ENCODE measurements around the gene SMYD1.

Gene SMYD1

GRCh38 chr2:88096708-88097107, 29.1 kb downstream of the SMYD1 start:
- H3K27ac ChIP-seq (ENCODE audit: low read depth, low read length), result no peak overlapping the region
- no peaks in the 10 kb centered on the region for H3K27me3 ChIP-seq (ENCODE audit: control insufficient read depth, insufficient read depth, low read length)
- no peaks in the 10 kb centered on the region for H3K36me3 ChIP-seq (ENCODE audit: control insufficient read depth, insufficient read depth, low read length)
- no peaks in the 10 kb centered on the region for H3K4me1 ChIP-seq (ENCODE audit: control insufficient read depth, insufficient read depth, low read length)
- no peak overlapping the region for H3K9ac ChIP-seq (ENCODE audit: low read length)
- no peak overlapping the region for H3K4me3 ChIP-seq (ENCODE audit: low read length)

- H3K4me3 ChIP-seq (ENCODE audit: low read length), result no peak overlapping the region
- H3K9ac ChIP-seq (ENCODE audit: low read length), result no peak overlapping the region
- no peaks in the 10 kb centered on the region for H3K4me1 ChIP-seq (ENCODE audit: control insufficient read depth, insufficient read depth, low read length)
- no peaks in the 10 kb centered on the region for H3K36me3 ChIP-seq (ENCODE audit: control insufficient read depth, insufficient read depth, low read length)
- H3K27me3 ChIP-seq (ENCODE audit: control insufficient read depth, insufficient read depth, low read length), result no peaks in the 10 kb centered on the region
- no peak overlapping the region for H3K27ac ChIP-seq (ENCODE audit: low read depth, low read length)
These were observed 29.6 kb downstream of the SMYD1 start for GRCh38 chr2:88097192-88097591.

- Histone ChIP-seq H3K4me1 (ENCODE audit: control insufficient read depth, insufficient read depth, low read length) (no peaks in the 10 kb centered on the region), H3K4me3 (ENCODE audit: low read length) (no peak overlapping the region), H3K9ac (ENCODE audit: low read length) (no peak overlapping the region), H3K36me3 (ENCODE audit: control insufficient read depth, insufficient read depth, low read length) (no peaks in the 10 kb centered on the region), H3K27me3 (ENCODE audit: control insufficient read depth, insufficient read depth, low read length) (no peaks in the 10 kb centered on the region), H3K27ac (ENCODE audit: low read depth, low read length) (no peak overlapping the region)
These were observed 30.4 kb downstream of the SMYD1 start for GRCh38 chr2:88097891-88098557.

GRCh38 chr2:88098558-88098900, 30.9 kb downstream of the SMYD1 start:
- Histone ChIP-seq H3K4me3 (ENCODE audit: low read length) (no peak overlapping the region), H3K27ac (ENCODE audit: low read depth, low read length) (no peak overlapping the region), H3K36me3 (ENCODE audit: control insufficient read depth, insufficient read depth, low read length) (no peaks in the 10 kb centered on the region), H3K27me3 (ENCODE audit: control insufficient read depth, insufficient read depth, low read length) (no peaks in the 10 kb centered on the region), H3K9ac (ENCODE audit: low read length) (no peak overlapping the region), H3K4me1 (ENCODE audit: control insufficient read depth, insufficient read depth, low read length) (no peaks in the 10 kb centered on the region)

- Histone ChIP-seq H3K27me3 (ENCODE audit: control insufficient read depth, insufficient read depth, low read length) (no peaks in the 10 kb centered on the region), H3K4me1 (ENCODE audit: control insufficient read depth, insufficient read depth, low read length) (no peaks in the 10 kb centered on the region), H3K27ac (ENCODE audit: low read depth, low read length) (no peak overlapping the region), H3K4me3 (ENCODE audit: low read length) (no peak overlapping the region), H3K36me3 (ENCODE audit: control insufficient read depth, insufficient read depth, low read length) (no peaks in the 10 kb centered on the region), H3K9ac (ENCODE audit: low read length) (no peak overlapping the region)
These were observed 32.3 kb downstream of the SMYD1 start for GRCh38 chr2:88099798-88100488.

- H3K27ac ChIP-seq (ENCODE audit: low read depth, low read length), result no peak overlapping the region
- H3K9ac ChIP-seq (ENCODE audit: low read length), result no peak overlapping the region
- no peaks in the 10 kb centered on the region for H3K27me3 ChIP-seq (ENCODE audit: control insufficient read depth, insufficient read depth, low read length)
These were observed 32.8 kb downstream of the SMYD1 start for GRCh38 chr2:88100489-88100858.

GRCh38 chr2:88108796-88109195, 41.2 kb downstream of the SMYD1 start:
- Histone ChIP-seq H3K27ac (ENCODE audit: low read depth, low read length) (no peak overlapping the region), H3K9ac (ENCODE audit: low read length) (no peak overlapping the region), H3K4me1 (ENCODE audit: control insufficient read depth, insufficient read depth, low read length) (no peaks in the 10 kb centered on the region), H3K4me3 (ENCODE audit: low read length) (no peak overlapping the region), H3K36me3 (ENCODE audit: control insufficient read depth, insufficient read depth, low read length) (peaks cover 2% of the 10 kb centered on the region), H3K27me3 (ENCODE audit: control insufficient read depth, insufficient read depth, low read length) (no peaks in the 10 kb centered on the region)

More at GRCh38 chr2:88100489-88100858, 32.8 kb downstream of the SMYD1 start:
- H3K4me3 ChIP-seq (ENCODE audit: low read length), result no peak overlapping the region
- no peaks in the 10 kb centered on the region for H3K4me1 ChIP-seq (ENCODE audit: control insufficient read depth, insufficient read depth, low read length)
- no peaks in the 10 kb centered on the region for H3K36me3 ChIP-seq (ENCODE audit: control insufficient read depth, insufficient read depth, low read length)

GRCh38 chr2:88110830-88111229, 43.2 kb downstream of the SMYD1 start:
- Histone ChIP-seq H3K4me1 (ENCODE audit: control insufficient read depth, insufficient read depth, low read length) (no peaks in the 10 kb centered on the region), H3K4me3 (ENCODE audit: low read length) (no peak overlapping the region), H3K36me3 (ENCODE audit: control insufficient read depth, insufficient read depth, low read length) (peaks cover 2% of the 10 kb centered on the region), H3K27me3 (ENCODE audit: control insufficient read depth, insufficient read depth, low read length) (no peaks in the 10 kb centered on the region), H3K9ac (ENCODE audit: low read length) (no peak overlapping the region), H3K27ac (ENCODE audit: low read depth, low read length) (no peak overlapping the region)

- no peak overlapping the region for H3K27ac ChIP-seq (ENCODE audit: low read depth, low read length)
- peaks cover 2% of the 10 kb centered on the region for H3K36me3 ChIP-seq (ENCODE audit: control insufficient read depth, insufficient read depth, low read length)
- no peaks in the 10 kb centered on the region for H3K27me3 ChIP-seq (ENCODE audit: control insufficient read depth, insufficient read depth, low read length)
- no peaks in the 10 kb centered on the region for H3K4me1 ChIP-seq (ENCODE audit: control insufficient read depth, insufficient read depth, low read length)
- no peak overlapping the region for H3K9ac ChIP-seq (ENCODE audit: low read length)
- no peak overlapping the region for H3K4me3 ChIP-seq (ENCODE audit: low read length)
These were observed 45.4 kb downstream of the SMYD1 start for GRCh38 chr2:88113069-88113468.

- Histone ChIP-seq H3K9ac (ENCODE audit: low read length) (no peak overlapping the region), H3K36me3 (ENCODE audit: control insufficient read depth, insufficient read depth, low read length) (peaks cover 2% of the 10 kb centered on the region), H3K27me3 (ENCODE audit: control insufficient read depth, insufficient read depth, low read length) (no peaks in the 10 kb centered on the region), H3K4me3 (ENCODE audit: low read length) (no peak overlapping the region), H3K4me1 (ENCODE audit: control insufficient read depth, insufficient read depth, low read length) (no peaks in the 10 kb centered on the region), H3K27ac (ENCODE audit: low read depth, low read length) (no peak overlapping the region)
These were observed 47.3 kb downstream of the SMYD1 start for GRCh38 chr2:88114889-88115288.

GRCh38 chr2:88115825-88116518, 48.3 kb downstream of the SMYD1 start:
- H3K27ac ChIP-seq (ENCODE audit: low read depth, low read length), result no peak overlapping the region
- no peak overlapping the region for H3K9ac ChIP-seq (ENCODE audit: low read length)
- no peaks in the 10 kb centered on the region for H3K36me3 ChIP-seq (ENCODE audit: control insufficient read depth, insufficient read depth, low read length)
- no peaks in the 10 kb centered on the region for H3K4me1 ChIP-seq (ENCODE audit: control insufficient read depth, insufficient read depth, low read length)
- no peaks in the 10 kb centered on the region for H3K27me3 ChIP-seq (ENCODE audit: control insufficient read depth, insufficient read depth, low read length)
- H3K4me3 ChIP-seq (ENCODE audit: low read length), result no peak overlapping the region

GRCh38 chr2:88116669-88117432, 49.2 kb downstream of the SMYD1 start:
- no peak overlapping the region for H3K9ac ChIP-seq (ENCODE audit: low read length)
- no peaks in the 10 kb centered on the region for H3K4me1 ChIP-seq (ENCODE audit: control insufficient read depth, insufficient read depth, low read length)
- H3K27ac ChIP-seq (ENCODE audit: low read depth, low read length), result no peak overlapping the region
- H3K27me3 ChIP-seq (ENCODE audit: control insufficient read depth, insufficient read depth, low read length), result no peaks in the 10 kb centered on the region
- no peak overlapping the region for H3K4me3 ChIP-seq (ENCODE audit: low read length)
- H3K36me3 ChIP-seq (ENCODE audit: control insufficient read depth, insufficient read depth, low read length), result no peaks in the 10 kb centered on the region
